Kidney (tissue), 14 donors: ENCODE results near the gene INHBB. TPM values are rescaled to one million over a fixed set of nuclear protein-coding genes. Genes with fewer than 3 reads are reported as not detected.

Source experiments
- DNase-seq, 5 donors: peaks; one replicate each; pipeline ENCODE4 v3.0.0-alpha.2; 2013 to 2020
- FAIRE-seq: peaks from 2 replicates; lab custom pipeline; 2012; peaks lifted over from hg19 to GRCh38; lab: Jason Lieb, UNC
- H3K27ac ChIP-seq, 2 donors: one replicate each; pipeline ENCODE4 v1.7.0; 2013; ENCODE audit warnings: low read depth in 2 of 2, low read length in 2 of 2, inconsistent platforms in 1 of 2
- H3K27me3 ChIP-seq: one replicate; pipeline ENCODE4 v1.7.1; 2013; ENCODE audit warnings: low read length, inconsistent platforms; ENCODE audit not compliant: control insufficient read depth, insufficient read depth
- H3K36me3 ChIP-seq, 3 donors: one replicate each; pipeline versions ENCODE4 v1.7.0 to v1.7.1; 2013; ENCODE audit warnings: low read length in 3 of 3, control low read depth in 1 of 3, inconsistent platforms in 1 of 3; ENCODE audit not compliant: insufficient read depth in 3 of 3, control insufficient read depth in 2 of 3
- H3K4me1 ChIP-seq, 3 donors: one replicate each; pipeline versions ENCODE4 v1.7.0 to v1.7.1; 2013; ENCODE audit warnings: low read length in 3 of 3, inconsistent platforms in 1 of 3, low read depth in 1 of 3; ENCODE audit not compliant: control insufficient read depth in 2 of 3, insufficient read depth in 2 of 3
- H3K4me3 ChIP-seq, 3 donors: one replicate each; pipeline versions ENCODE4 v1.7.0 to v1.8.1; 2013; ENCODE audit warnings: low read length in 3 of 3, control low read depth in 1 of 3, inconsistent platforms in 1 of 3
- H3K9ac ChIP-seq, 3 donors: one replicate each; pipeline versions ENCODE4 v1.7.0 to v1.7.1; 2013; ENCODE audit warnings: low read length in 3 of 3, control low read depth in 1 of 3, inconsistent platforms in 1 of 3
- H3K9me3 ChIP-seq, 3 donors: one replicate each; pipeline versions ENCODE4 v1.7.0 to v1.7.1; 2013; ENCODE audit warnings: low read length in 3 of 3, control low read depth in 1 of 3, inconsistent platforms in 1 of 3; ENCODE audit not compliant: control insufficient read depth in 2 of 3, insufficient read depth in 1 of 3
- intact Hi-C: fragments of 100-400 bp; cut with DNase I; formaldehyde crosslinking; loops from one replicate; pipeline ENCODE4 v1.11.1; 2022
- polyA plus RNA-seq: library from polyadenylated mRNA; stranded (reverse); fragments of 350-450 nt; fragmentation: Illumina TruSeq; extraction: RNeasy Lipid Tissue Mini Kit (QIAGEN cat#74804); gene quantifications from one replicate; pipeline ENCODE4 v1.2.3, GENCODE V29; 2014; ENCODE audit warnings: low read depth, low replicate concordance; ENCODE audit not compliant: insufficient read depth
- total RNA-seq: library from RNA; stranded (reverse); fragmentation: NEBNext Ultra II Directional; extraction: Animal tissue kit (Norgen Biotek cat#: 25700); gene quantifications from one replicate; pipeline ENCODE4 v1.2.1, GENCODE V29; 2021
- TF ChIP-seq, protein P1 (sequence below): IDR thresholded peaks from 3 replicates; pipeline ENCODE4 v1.5.1; 2012; ENCODE audit warnings: mild to moderate bottlenecking, moderate library complexity, borderline replicate concordance; ENCODE audit not compliant: insufficient read depth; ENCODE audit errors: extremely low read depth
- donor health status: control.
- donor health status: control.
- donor health status: control.
- donor health status: control.
- donor health status: control.
- donor health status: DM: yes; HTN: yes; CAD: no.
- donor health status: Normal renal cell carcinoma (clear cell type).

The INHBB gene
- total and polyA plus RNA-seq, 2 donors from 2014 or later = 0.49 to 3.7 TPM

DNA sequence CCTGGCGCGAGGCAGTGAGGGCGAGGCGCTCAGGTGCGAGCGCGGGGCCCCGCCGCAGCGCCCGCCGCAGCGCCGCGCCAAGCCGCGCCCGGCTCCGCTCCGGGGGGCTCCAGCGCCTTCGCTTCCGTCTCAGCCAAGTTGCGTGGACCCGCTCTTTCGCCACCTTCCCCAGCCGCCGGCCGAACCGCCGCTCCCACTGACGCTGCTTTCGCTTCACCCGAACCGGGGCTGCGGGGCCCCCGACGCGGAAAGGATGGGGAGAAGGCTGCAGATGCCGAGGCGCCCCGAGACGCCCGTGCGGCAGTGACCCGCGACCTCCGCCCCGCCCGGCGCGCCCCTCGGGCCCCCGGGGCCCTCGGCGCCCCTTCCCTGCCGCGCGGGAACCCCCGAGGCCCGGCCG lies 328 bp upstream of the INHBB start:
- intact Hi-C loops = no loop called here
- Histone ChIP-seq H3K4me1 (peaks cover 0 to 12% (median 2%) of the 10 kb centered on the region in 3 donors), H3K9ac (no peak overlapping the region), H3K27me3 (peaks cover 56% of the 10 kb centered on the region), H3K9me3 (no peaks in the 10 kb centered on the region), H3K27ac (no peak overlapping the region), H3K36me3 (no peaks in the 10 kb centered on the region), H3K4me3 (no peak overlapping the region)
- DNase-seq = no peak
- FAIRE-seq = no peak
- TF ChIP-seq, protein P1, sequence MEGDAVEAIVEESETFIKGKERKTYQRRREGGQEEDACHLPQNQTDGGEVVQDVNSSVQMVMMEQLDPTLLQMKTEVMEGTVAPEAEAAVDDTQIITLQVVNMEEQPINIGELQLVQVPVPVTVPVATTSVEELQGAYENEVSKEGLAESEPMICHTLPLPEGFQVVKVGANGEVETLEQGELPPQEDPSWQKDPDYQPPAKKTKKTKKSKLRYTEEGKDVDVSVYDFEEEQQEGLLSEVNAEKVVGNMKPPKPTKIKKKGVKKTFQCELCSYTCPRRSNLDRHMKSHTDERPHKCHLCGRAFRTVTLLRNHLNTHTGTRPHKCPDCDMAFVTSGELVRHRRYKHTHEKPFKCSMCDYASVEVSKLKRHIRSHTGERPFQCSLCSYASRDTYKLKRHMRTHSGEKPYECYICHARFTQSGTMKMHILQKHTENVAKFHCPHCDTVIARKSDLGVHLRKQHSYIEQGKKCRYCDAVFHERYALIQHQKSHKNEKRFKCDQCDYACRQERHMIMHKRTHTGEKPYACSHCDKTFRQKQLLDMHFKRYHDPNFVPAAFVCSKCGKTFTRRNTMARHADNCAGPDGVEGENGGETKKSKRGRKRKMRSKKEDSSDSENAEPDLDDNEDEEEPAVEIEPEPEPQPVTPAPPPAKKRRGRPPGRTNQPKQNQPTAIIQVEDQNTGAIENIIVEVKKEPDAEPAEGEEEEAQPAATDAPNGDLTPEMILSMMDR = no peak

DNA sequence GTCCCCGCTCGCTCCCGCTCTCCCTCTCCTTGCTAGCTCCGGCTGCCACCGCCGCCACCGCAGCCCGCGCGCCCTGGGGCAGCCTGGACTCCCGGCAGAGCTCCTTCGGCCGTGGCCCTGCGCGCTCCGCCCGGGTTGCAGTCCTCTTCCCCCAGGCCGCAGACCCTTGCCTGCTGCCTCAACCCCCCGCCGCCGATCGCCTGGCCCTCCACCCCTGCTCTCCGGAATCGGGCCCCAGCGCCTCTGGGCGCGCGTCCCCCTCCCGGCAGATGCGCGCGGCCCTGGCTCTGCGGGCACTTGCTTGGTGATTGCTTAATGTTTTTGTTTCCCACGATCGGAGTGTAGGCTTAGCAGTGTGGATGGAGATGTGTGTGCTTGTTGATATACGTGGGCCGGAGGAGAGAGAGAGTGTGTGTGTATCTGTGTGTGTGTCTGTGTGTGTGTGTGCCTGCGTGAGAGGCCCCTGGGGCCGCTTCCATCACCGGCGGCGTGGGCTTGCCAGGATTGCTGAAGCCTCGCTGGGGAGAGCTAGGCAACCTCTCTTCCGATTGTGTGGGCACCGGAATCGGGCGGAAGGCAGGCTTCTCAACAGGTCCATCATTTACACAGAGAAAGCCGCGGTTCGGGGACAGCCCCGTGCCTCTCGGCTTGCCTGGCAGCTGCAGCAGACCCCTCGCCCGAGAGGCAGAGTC lies 877 bp downstream of the INHBB start:
- no peak overlapping the region for H3K9ac ChIP-seq
- TF ChIP-seq, protein P1 = no peak
- no peaks in the 10 kb centered on the region for H3K36me3 ChIP-seq
- H3K27me3 ChIP-seq = peaks cover 51% of the 10 kb centered on the region
- H3K9me3 ChIP-seq = no peaks in the 10 kb centered on the region
- peaks cover 0 to 12% (median 2%) of the 10 kb centered on the region in 3 donors for H3K4me1 ChIP-seq
- H3K4me3 ChIP-seq = peak overlapping the region in 1 of 3 donors; percentile 24
- no peak for FAIRE-seq
- DNase-seq = peak in 3 of 5 donors; percentile 17 to 73 (median 19)
- intact Hi-C loops = no loop called here
- no peak overlapping the region for H3K27ac ChIP-seq

DNA sequence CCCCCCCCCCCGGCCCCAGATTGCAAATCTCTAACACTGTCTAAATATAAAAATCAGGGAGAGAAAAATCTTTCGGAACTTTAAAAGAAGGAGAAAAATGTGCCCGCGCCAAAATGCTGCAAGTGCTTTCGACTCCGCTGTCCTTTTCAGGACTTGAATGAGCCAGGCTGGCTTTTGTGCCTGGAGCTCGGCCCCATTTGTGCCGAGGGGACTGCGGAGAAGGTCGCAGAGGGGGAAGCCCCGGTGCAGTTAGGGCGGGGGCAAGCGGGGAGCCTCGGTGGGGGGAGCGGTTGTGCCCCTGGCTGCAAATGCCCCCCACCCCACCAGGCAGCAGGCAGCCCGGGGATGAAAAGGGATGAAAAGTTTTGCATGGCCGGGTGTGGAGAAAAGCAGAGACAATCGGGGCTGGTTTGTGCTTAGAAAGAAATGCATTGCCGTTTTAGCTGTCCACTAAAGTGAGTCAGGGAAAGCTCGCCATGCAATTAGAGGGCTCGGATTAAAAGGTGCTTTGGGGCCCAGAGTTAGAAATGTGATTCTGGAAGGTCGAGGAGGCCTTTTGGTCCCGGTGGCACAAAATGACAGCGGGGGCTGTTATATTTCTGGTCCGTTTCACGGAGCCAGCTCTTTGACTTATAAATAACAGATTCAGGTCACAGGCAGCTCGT lies 1.6 kb downstream of the INHBB start:
- no peak overlapping the region for H3K4me3 ChIP-seq
- H3K36me3 ChIP-seq = no peaks in the 10 kb centered on the region
- peaks cover 0 to 12% (median 2%) of the 10 kb centered on the region in 3 donors for H3K4me1 ChIP-seq
- TF ChIP-seq, protein P1 = no peak
- H3K9me3 ChIP-seq = no peaks in the 10 kb centered on the region
- intact Hi-C loops = no loop called here
- FAIRE-seq (no peak), DNase-seq (peak in 3 of 5 donors; percentile 31 to 55 (median 54))
- H3K27me3 ChIP-seq = peaks cover 44% of the 10 kb centered on the region
- H3K27ac ChIP-seq = no peak overlapping the region
- H3K9ac ChIP-seq = no peak overlapping the region
